HG02943 (cell line): ENCODE data around the gene RIN1.

Experiments
- ATAC-seq: cut with Tn5 transposase; IDR thresholded peaks from one replicate; pipeline ENCODE4 v1.9.1; 2021; ENCODE audit warnings: mild to moderate bottlenecking, low read depth, moderate library complexity; ENCODE audit not compliant: unreplicated experiment

RIN1 gene

DNA sequence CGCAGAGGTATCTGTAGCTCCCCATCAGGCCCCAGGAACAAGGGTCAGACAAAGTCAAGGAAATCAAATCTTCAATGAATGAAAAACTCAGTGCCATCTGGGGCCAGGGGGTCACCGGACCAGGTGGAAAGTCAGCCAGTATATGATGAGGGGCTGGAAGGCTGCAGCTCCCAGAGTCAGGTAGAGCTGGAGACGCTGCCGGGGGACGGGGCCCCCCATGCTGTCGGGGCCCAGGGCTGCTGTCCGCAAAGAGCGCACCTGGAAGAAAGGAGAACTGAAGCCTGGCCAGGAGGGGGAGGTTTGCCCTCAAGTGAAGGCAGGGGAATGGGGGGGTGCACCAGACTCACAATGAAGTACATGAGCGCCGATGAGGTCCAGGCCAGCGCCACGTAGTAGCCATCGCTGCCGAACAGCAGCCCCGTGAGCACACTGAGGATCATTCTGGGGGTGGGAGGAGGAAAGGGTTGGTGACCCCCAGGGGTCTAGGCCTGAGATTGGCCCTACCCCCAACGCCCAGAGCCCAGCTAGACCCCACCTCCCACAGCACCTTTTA, 51.6 kb downstream of the RIN1 start:
- no peak for ATAC-seq

DNA sequence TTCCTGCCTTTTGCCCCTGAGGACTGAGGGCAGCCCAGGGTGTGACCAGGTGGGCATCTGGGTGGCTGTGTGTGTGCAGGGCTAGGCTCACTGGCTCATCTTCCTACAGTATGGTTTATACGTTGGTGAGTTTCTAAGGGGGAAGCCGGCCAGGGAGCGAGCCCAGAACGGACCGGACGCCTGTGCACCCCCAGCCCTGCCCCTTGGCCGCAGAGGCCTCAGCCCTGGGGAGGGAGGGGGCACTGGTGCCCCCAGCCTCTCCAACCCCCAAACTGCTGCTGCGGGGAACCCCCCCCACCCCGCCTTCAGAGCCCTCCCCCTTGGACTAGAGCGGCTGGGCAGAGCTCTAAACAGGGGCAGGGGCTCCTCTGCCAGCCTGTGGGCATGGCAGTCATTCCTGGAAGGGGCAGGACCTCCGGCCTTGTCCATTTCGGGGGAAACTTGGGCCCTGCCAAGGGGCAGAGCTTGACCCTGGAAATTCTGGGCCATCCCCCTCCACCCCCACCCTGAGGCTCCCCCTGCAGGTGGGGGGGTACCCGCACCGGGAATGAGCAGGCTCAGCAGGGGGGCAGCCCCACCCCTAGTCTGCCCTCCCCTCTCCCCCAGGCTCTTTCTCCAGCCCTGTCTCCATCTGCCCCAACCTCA, 52.7 kb downstream of the RIN1 start:
- no peak for ATAC-seq

DNA sequence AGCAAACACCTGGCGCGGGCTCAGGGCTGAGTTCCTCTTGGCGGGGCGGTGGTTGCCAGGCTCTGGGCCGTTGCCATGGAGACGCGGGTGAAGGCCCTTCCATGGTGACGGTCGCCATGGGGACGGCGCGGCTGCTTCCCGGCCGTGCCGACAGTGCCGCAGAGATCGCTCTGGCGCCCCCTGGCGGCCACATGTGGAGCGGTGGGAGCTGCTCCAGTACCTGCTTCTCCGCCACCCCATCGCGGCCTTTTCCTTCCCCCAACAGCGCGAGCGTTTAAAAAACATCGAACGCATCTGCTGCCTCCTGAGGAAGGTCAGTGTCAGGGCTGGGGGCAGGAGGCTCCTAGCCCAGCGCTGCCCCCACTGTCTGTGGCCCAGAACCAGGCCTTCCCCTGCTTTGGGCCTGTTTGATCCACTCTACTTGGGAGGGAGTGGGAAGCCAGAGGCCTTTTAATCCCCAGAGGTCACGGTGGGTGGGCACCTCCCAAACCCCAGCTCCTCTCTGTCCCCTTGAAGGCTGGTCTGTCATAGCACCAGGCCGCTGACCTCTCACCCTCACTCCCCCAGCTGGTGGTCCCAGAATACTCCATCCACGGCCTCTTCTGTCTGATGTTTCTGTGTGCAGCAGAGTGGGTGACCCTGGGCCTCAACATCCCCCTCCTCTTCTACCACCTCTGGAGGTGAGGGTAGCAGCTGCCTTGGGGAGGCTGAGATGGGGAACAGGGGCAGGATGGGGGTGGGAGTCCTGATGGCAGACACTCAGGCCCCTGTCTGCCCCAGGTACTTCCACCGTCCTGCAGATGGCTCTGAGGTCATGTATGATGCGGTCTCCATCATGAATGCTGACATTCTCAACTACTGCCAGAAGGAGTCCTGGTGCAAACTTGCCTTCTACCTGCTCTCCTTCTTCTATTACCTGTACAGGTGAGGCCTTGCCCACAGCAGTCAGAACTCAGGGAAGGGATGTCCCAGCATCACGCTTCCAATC, 53.5 kb downstream of the RIN1 start:
- peak; percentile 74 for ATAC-seq
